Stimulated activated CD8-positive, alpha-beta memory T cell treated with anti-CD3 and anti-CD28 coated beads, Interleukin-12 subunit alpha, Interleukin-12 subunit beta, amount 100 ng/mL, for 1 hour (primary cell): ENCODE data around the gene E2F1.

Experiments
- DNase-seq: peaks from one replicate; pipeline ENCODE4 v3.0.0-alpha.2; 2020; ENCODE audit warnings: low read depth

Gene E2F1

DNA sequence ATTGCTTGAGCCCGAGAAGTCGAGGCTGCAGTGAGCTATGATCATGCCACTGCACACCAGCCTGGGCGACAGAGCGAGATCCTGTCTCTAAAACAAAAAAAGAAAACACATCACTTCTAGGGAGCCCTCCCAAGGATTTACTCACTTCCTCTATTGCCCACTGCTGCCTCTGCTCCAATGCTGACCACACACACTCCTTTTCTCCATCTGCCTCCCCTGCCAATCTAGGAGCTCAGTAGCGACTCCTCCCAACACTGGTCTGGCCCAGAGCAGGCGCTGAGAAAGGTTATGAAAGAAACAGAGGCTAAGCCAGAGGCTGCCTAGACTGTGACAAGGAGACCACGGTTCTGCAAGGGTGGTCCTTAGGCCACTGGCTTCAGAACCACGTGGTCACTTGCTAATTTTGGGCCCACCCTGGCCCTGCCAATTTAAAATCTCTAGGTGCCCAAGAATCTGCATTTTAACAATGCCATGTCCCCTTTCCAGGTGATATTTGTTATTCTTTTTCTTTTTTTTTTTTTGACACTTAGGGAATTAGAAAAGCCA is 1.3 kb upstream of the E2F1 start:
- DNase-seq: no peak

DNA sequence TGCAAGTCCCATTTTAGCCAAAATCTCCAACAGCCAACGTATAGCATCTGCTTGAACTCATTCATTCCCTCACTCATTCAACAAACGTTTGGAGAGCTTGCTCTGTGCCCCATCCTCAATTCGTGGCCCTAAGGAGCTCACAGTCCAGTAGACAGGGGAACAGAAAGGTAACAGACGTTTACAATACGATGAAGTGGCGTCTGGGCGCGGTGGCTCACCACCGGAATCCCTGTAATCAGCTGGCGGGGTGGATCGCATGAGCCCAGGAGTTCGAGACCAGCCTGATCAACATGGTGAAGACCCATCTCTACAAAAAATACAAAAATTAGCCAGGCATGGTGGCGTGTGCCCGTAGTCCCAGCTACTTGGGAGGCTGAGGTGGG is 790 bp upstream of the E2F1 start:
- no peak for DNase-seq

DNA sequence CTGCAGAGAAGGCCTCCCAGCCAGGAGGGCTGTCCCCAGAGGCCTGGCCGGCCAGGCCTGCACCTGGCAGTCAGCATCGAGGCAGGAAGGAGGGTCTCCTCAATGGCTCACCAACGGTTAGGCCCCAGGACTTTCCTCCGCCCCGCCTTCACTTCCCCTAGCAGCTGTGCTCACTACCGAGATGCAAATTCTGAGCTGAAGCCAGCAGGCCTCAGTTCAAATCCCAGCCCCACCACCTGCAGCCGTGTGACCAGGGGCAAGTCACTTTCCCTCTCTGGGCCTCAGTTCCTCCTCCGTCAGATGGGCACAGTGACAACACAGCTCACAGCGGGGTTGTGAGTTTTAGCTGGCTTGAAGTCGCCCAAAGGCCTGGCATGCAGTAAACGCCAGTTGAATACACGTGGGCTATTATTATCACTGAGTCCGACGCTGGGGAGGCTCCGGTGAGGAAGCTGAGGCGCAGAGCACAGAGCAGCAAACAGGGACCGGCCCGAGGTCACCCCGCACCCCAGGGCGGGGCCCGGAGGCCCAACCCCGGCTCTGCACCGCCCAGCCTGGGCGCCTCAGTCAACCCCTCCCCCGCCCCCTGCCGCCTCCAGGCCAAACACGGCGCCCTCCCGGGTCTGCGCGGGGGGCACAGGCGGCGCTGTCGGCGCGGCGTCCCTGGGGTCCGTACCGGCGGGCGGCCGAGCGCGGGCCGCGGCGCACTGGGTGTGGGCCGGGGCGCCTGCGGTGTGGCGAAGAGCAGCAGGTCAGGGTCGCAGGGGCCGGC is 671 bp downstream of the E2F1 start:
- no peak for DNase-seq

DNA sequence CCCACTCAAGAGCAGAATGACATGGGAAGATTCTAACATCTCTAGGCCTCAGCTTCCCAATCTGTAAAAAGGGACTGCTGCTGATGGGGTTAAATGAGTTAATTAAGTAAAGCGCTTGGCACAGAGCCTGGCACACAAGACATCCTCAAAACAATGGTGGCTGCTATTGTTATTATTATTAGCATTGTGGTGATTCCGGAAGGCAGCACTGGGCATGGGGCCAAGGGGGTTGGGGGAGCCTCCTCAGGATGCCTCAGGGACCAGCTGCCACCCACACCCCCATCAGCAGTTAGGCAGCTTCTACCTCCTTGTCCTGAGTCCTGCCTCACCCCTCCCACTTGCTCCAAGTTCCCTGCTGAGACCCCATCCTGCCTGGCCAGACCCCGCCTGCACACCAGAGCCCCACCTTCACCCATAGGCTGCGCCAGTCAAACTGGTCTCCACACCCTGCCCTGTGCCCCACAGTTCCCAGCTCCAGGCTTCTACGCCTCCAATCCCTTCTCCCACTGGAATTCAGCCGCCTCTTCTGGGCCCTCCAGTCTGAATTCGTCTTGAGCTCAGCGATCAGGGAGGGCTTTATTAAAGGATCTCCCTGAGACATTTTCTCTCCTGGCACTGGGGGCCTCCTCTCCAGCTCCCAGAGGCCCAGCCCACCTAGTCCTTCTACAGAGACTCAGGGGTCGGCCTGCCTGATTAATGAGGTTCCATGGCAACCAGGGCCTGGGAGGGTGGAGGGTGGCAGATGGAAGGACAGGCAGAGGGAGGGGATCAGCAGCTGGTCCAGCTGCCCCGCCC is 1.5 kb downstream of the E2F1 start:
- DNase-seq: no peak

DNA sequence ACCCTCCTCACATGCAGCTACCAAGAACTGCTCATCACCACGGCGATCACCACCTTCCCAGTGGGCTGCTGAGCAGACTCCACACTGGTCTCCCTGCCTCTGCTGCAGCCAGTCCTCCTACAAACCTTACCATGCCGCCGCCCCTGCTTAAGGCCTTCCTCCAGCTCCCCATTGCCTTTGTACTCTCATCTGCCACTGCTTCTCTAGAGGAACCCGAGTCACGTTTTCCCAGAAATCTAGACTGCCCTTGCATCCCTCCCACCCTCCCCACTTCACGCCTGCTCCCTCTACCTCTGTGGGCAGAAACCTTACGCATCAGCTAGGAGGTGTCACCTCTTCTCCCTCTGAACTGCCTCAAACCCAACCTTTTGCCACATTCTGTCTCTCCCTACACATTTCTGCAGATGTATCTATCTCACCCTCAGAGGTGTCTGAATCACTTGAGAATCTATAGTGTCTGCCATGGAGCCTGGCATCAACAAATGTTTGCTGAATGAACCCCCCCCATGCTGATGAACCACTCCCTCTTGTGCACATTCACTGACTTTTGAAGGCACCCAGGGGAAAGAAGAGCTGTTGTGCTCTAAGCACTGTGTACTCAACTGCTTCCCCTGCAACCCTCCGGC is 4.3 kb downstream of the E2F1 start:
- DNase-seq: no peak

DNA sequence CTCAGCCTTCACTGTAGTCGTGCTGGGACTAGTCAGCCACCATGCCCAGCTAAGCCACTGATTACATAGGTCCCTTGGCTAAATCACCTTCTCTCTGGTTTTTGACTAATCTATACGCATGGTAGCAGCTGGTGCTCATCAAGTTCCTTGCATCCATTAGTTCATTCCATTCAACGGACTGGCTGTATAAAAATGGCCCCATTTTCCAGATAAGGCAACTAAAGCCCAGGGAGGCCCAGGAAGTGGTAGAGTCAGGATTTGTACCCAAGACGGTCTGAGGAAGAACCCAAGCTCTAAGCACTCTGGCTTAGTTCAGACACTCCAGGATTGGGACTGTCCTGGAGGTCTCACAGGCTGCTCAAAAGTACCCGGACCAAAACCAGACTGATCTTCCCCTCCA is 4.9 kb downstream of the E2F1 start:
- DNase-seq: no peak

DNA sequence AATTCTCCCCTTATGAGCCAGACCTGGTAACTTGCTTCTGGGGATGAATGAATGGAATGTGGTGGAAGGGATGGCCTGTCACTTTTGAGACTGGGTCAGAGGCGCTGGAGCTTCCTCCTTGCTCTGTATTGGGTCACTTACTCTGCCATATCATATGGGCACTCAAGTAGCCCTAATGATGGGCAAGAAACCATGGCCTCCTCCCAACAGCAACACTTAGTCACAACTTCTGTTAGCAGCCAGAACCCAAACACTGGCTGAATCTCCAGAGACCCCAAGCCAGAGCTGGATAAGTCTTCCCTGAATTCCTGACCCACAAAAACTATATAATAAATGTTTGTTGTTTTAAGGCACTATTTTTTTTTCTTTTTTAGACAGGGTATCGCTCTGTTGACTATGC is 5.5 kb downstream of the E2F1 start:
- DNase-seq: no peak

DNA sequence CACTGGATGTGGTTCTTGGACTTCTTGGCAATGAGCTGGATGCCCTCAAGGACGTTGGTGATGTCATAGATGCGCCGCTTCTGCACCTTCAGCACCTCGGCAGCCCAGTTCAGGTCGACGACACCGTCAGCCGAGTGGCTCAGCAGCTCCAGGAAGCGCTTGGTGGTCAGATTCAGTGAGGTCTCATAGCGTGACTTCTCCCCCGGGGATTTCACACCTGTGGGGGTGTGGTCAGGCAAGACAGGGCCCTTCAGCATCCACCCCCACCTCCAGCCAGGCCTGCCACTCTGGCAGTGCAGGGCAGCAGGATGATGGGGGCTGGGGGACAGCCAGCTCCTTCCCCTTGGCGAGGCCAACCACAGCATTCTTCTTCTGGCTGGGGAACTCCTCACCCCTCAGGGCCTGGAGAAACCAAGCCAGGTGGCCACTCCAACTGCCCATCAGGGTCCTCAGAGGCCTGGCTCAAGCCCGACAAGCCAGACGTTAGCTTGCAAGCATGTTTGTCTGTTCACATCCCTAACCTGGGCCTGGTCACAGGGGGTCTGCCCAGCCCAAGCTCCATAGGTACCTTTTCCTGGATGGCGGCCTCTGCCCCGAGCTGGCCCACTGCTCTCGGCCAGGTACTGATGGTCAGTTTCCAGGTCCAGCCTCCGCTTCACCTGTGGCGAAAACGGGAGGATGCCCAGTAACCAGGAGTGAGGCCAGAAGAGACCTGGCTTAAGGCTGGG is 6.3 kb downstream of the E2F1 start:
- no peak for DNase-seq

DNA sequence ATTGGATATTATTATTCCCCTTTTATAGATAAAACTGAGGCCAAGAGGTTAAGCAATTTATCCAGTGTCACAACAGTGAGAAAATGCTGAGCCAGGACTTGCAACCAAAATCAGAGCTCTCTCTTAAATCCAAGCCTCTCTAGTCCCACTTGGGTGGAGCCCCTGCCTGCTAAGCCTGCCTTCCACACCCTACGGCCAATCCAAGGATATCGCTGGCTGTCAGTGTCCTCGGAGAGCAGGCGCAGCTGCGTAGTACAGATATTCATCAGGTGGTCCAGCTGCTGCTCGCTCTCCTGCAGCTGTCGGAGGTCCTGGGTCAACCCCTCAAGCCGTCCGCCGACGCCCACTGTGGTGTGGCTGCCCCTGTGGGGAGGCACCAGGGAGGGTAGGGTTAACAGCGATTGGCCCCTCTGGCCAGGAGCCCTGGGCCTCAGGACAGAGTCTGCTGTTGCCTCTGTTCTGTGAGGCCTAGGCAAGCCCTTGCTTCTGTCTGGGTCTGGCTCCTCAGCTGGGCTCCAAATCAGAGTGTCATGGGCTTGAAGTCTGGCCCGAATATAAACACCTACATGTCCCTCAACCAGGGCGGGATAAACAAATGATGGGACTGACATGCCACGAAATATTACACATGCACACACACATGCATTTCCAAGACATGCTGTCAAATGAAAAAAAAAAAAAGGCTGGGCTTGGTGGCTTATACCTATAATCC is 8.0 kb downstream of the E2F1 start:
- no peak for DNase-seq

DNA sequence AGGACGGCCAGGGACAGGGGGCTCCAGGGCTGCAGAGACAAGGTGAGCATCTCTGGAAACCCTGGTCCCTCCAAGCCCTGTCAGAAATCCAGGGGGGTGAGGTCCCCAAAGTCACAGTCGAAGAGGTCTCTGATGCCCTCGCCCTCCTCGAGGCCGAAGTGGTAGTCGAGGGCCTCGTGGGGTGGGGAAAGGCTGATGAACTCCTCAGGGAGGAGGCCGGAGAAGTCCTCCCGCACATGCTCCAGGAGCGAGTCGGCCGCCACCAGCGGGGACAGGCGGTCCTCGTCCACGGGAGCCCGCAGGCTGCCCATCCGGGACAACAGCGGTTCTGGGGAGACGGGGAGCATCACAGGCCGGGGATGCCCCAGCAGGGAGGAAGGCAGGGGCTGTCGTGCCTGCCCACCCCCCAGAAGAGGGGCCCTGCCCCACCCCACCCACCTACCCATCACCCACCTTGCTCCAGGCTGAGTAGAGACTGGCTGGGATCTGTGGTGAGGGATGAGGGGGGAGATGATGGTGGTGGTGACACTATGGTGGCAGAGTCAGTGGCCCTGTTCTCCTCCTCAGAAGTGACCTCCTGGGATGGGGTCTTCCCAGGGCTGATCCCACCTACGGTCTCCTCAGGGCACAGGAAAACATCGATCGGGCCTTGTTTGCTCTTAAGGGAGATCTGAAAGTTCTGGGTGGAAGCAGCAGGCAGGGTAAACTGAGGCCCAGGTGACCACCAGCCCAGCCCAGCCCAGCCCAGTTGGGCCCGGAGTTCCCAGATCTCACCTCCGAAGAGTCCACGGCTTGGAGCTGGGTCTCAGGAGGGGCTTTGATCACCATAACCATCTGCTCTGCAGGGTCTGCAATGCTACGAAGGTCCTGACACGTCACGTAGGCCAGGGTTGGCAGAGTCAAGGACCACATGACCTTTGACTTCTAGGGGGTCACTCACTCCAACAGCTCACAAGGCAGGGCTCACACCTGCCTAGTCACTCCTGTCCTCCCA is 9.2 kb downstream of the E2F1 start:
- DNase-seq: no peak

DNA sequence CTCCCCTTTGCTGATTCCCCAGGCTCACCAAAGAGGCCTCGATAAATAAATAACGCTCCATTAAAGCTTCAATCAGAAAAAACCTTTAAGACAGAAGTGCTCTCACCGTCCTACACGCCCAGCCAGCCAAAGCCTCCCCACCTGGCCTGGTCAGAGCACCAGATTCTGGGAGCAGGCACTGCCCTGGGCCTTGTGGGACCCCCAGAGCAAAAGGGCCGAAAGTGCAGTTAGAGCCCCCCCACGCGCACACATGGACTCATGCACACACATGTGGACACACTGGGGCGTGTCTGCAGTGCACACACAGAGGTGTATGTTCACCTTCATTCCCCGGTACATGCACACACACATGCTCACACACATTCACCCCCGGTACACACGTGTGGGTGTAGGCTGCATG is 10.1 kb downstream of the E2F1 start:
- no peak for DNase-seq

DNA sequence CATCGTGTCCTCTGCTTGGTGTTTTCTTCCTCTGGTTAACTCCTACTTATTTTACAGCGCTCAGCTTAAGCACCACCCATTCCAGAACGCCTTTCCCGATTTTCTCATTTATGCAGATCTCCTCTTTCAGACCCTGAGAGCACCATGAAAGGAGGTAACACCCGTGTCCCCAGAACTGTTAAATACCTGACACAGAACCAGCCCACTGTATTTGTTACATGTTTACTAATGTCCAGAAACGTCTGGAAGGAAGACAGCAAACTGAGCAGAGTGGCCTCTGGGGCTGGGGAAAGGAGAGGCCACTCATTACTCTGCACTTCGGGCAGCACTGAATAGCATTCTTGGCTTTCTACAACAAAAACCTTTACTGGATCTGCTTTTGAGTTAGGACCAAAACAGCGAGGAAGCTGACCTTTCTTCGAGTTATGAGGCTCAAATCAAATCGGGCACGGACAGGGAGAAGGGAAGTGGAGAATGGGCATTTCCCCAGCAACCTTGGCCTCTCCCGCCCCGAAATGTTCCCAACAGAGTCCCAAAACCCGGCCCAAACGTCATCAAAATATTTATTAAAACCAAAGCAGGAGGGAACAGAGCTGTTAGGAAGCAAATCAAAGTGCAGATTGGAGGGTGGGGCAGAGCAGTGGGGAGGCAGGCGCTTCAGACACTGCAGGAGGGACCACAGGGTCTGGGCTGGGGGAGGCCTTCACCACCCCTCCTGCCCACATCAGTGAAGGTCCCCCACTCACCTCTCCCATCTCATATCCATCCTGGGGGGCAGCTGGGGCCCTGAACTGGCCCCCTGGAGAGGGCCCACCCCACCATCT is 10.8 kb downstream of the E2F1 start:
- no peak for DNase-seq

DNA sequence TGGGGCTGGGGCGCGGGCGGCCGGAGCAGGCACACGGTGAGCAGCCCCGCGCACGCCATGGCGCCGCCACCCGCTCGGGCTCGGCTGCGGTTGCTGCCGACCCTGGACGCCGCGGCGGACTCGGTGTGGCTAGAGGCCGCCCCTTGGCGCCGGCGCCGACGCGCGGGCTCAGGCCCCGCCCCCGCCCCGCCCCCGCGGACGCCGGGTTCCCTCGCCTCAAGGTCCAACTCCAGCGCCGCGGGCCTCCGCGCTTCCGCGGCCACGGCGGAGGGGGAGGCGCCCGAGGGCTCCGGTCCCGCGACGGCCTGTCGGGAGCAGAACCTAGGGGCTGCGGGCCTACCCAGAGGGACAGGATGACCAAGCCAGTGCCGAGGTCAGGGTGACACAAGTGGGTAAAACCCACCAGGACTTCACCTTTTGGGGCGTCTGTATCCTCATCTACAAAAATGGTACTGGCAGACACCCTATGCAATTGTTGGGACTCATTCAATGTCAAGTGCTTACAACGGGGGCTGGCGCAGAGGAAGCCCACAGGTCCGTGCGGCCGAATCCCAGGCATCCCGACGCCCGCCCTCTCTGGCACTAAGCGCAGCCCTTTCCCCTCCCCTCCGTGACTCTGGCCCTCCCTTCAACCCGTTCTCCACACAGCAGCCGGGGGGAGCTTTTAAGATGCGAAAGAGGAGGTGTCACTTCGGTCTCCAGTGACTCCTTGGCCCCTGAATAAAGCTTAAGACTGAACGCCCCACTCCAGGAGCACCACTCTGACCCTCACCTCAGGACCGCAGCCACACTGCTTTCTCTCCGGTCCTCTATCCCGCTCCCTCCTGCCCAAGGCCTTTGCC is 11.7 kb downstream of the E2F1 start, which contains the start of gene NECAB3:
NECAB3 (minus strand) TSS at position 135 of the 842 bp plus-strand sequence; CDS start at position 59, 76 bp downstream.
- no peak for DNase-seq

DNA sequence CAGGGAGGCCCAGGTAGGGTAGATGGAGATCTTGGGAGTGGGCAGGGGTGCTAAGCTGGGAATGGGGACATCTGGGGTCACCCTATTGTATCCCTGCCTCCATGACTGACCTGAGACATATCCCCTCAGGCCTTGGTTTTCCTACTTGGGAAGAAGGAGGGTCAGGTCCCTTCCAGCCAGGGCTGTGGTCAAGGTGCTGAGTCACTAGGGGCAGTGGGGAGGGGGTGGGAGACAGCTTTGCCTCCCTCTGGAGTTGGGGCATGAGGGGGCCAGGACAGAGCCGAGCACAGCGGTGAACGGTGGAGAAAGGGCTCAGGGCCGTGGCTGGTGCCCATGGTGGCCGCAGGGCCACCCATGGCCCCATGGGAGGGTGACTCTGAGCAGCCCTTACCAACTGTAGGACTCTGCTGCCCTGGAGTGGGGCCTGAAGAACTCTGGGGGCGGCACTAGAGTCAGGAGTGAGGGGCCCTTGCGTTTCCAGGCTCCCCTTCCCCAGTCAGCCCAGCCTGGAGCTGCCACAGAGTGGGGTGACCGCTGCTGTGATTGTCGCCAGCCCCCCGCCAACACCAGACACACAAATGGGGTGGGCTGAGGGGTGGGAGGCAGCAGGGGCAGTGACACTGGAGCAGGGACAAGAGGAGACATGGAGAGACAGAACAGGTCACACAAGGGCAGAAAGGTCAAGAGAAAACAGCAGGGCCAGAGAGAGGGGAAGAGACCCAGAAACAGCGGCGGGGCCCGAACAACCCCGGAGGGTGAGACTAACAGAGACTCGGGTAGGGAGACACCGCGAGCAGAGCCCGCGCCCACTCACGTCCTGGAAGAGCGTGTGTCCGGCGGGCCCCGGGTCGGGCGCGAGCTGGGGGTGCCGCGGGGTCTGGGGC is 12.5 kb downstream of the E2F1 start:
- no peak for DNase-seq

DNA sequence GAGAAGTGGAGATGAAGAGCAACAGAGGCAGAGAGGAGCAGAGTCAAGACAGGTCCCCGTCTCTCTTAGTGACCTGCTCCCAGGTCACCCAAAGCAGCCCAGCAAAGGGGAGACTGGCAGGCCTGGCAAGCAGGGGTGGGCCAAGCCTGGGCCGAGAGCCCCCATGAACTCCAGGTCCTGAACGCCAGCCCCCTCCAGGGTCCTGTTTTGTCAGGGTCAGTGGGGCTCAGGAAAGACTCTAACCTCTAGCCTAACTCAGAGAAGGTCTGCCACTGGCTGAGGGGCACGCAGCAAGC is 13.1 kb downstream of the E2F1 start:
- DNase-seq: no peak

DNA sequence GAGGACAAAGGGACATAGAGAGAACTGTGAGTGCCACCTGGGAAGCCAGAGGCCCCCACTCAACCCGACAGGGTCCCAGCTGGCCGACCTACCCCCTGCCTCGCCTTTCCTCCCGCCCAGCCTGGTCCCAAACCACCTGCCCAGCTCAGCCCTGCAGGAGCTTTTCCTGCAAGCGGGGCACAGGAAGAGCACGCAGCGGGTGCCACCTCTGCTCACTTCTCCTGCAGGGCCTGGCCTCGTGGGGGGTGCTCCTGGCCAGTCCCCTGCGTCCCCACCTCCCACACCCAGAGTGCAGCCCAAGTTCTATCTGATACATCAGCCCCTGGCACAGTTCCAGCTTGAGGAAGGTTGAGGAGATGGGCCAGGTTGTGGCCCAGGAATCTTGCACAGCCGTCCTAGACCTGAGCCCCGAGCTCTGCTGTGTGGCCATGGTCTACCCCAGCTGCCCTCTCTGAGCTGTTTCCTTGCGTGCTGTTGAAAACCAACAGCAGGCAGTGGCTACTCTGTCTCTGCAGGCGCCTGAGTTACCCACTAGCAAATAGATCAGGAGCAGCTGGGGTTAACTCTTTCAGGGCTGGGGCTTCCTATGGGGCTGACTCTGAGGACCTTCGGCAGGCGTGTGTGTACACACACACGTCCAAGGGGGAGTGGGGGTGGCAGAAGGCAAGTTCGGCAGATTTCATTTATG is 13.6 kb downstream of the E2F1 start:
- no peak for DNase-seq
